Measurements from ENCODE around the gene HOXD1.
A peak's percentile ranks its signal among the peaks of the same experiment; 100 is the strongest.

The HOXD1 gene

DNA sequence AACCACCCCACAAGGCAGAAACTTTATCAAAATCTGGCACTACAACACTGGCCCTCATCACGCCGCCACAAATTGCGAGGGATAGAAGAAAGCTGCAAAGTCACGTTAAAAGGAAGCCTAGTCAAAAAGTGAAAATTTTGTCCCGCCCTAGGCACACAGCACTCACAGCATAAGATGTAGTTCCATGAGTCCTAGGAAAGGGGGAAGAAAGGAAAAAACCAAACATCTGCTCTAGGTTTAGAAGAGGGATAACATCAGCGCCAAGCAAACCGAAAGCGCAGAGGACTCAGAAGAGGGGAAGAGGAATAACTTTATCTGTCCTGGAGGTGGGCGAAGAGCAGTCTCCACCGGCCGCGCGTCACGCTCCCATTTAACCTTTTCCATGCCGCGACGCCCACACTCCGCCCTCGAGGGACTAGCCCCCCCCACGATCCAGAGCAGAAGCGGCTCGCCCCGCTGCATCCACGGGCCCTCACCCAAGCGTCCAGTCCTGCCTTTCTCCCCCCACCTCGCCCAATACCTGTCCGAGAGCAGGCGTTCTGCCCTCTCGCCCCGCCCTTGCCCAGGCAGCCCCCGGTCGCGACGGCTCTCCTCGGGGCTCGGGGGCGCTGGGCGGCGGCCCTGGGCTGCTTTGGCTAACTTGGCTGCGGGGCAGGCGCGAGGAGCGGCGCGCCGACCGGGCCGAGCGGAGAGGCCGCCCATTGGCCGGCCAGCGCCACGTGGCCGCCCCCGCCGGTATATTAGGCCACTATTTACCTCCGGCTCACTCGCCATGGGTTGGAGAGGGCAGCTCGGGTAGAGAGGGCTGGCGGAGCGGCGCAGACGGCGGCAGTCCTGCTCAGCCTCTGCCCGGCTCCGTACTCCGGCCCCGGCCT lies at the start of gene HOXD1:
Gene HOXD1 (plus strand): TSS at position 770 of the 875 bp plus-strand sequence. CDS start 134 bp downstream, outside the sequence.
- no peak for DNase-seq
- TF ChIP-seq GATA1 (IDR thresholded peaks at IDR 0.05; ENCODE audit: low read depth, low read length) (no peak), POLR2A (IDR thresholded peaks at IDR 0.05; ENCODE audit: low read length) (no peak)

GRCh38 chr2:176138923-176139660 lies 49.4 kb upstream of the HOXD1 start:
- TF ChIP-seq POLR2A (IDR thresholded peaks at IDR 0.05; ENCODE audit: low read length) (no peak), GATA1 (IDR thresholded peaks at IDR 0.05; ENCODE audit: low read depth, low read length) (no peak)
- DNase-seq: no peak

GRCh38 chr2:176139661-176140512 lies 48.6 kb upstream of the HOXD1 start:
- DNase-seq: no peak

DNA sequence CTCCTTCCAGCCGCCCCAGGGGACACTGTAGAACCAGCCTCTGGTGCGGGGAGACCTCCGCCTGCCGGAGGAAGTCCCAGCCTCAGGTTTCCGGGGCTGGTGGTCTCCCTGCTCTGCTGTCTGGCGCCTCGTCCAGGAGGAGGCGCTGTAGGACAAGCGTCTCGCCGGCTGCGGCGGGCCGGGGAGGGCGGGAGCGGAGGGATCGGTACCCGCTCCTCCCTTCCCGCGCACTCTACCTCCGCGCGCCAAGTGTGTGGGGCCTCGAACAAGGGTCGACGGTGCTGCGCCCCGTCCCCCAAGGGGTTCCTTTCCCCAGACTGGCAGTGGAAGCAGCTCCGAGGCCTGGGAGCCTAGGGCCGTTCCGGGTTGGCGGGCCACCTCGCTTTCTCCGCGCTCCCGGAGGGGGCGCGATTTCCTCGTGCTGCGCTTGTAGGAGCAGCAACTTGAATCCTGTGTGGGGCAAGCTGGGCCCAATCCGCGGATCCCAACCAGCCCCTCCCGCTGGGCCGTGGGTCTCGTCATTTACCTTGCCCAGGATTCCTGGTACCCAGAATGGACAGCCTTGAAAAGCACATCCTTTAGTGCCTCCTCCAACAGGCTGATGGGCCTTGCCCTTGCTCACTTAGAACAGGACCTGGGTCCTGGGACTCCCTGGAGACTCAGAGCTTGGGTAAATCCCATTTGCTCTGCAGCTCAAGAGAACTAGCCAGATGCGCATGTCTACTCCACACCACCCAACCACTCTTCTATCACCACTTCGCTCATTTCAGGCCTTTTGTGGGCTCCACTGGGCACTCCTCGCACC lies 47.8 kb upstream of the HOXD1 start:
- DNase-seq: peak; percentile 76 to 84
- TF ChIP-seq GATA1 (IDR thresholded peaks at IDR 0.05; ENCODE audit: low read depth, low read length) (no peak), POLR2A (IDR thresholded peaks at IDR 0.05; ENCODE audit: low read length) (no peak)

More at GRCh38 chr2:176139661-176140512, 48.6 kb upstream of the HOXD1 start:
- TF ChIP-seq POLR2A (IDR thresholded peaks at IDR 0.05; ENCODE audit: low read length) (no peak), GATA1 (IDR thresholded peaks at IDR 0.05; ENCODE audit: low read depth, low read length) (no peak)

DNA sequence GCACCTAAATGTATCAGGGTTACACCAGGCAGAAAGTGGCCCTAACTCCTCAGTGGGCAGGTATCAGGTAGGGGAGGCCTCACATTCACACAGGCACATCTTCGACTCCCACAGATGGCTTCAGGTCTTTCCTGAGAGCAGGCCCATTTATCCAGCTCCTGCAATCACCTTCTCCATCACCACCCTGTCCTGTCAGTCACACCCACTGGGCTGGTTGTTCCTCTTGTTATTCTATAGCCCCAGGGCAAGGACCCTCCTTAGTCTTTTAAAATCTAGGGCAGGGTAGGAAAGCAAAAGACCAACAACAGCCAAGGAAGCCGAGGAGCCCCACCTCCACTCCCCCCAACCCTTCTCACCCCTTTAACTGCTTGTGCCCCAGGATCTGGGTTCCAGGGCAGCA lies 46.2 kb upstream of the HOXD1 start:
- TF ChIP-seq POLR2A (IDR thresholded peaks at IDR 0.05; ENCODE audit: low read length) (no peak), GATA1 (IDR thresholded peaks at IDR 0.05; ENCODE audit: low read depth, low read length) (no peak)

DNA sequence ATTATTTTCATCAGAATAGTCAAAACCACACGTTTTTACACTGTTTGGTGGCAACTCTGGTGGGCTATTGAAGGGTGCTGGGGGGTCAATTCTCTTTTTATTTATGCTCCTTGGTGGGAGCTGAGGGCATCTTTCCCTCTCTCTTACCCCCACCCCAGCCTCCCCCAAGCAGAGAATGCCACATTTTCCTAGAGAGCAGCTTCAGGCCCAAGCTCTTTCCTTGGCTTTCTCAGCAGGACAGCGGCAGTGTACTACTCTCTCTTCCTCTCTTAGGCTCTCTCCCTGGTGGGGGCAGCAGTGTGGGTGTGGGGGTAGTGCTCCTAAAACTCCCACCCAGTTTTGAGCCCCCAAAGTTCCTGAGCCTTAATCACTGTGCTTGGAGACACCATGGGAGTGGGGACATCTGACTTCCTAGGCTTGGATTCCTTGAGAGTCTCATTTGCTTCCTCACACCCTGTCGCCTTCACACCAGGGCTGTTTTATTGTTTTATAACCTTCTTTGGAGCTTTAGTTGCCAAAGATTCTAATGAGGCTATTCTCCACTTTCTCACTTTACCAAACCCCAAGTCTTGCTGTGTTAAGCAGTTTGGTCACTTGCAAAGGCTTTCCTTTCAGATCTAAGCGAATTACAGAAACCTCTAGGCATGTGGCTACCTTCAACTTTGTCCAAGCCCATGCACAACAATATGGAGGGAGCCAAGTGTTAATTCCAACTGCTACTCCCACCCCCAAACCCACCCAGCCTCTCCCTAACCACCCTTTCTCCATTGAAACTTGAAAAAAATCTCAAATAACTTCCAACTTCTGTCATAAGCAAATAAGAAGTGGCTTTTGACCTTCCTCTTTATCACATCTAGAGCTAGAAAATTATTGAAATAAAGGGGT lies 43.1 kb upstream of the HOXD1 start:
- DNase-seq: no peak
- TF ChIP-seq POLR2A (IDR thresholded peaks at IDR 0.05; ENCODE audit: low read length) (no peak), GATA1 (IDR thresholded peaks at IDR 0.05; ENCODE audit: low read depth, low read length) (no peak)

More for the DNA sequence above, 46.2 kb upstream of the HOXD1 start:
- no peak for DNase-seq

DNA sequence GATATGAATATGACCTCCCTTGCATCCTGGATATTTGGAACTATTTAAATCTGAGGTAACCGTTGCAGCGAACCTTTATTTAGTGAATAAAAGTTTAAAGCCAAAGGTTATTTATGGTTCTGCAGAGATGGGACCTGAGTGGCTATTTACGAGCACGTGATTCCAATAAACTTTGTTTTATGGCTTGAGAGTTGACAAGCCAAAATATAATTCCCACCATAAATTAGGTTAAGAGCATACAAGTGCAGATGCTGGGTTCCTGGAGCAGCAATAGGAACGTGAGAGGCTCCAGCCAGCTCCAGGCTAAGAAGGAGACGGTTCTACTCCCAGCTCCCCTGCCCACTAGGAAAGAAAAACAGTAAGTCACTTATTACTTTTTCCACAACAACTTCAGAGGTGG lies 42.4 kb upstream of the HOXD1 start:
- TF ChIP-seq POLR2A (IDR thresholded peaks at IDR 0.05; ENCODE audit: low read length) (no peak), GATA1 (IDR thresholded peaks at IDR 0.05; ENCODE audit: low read depth, low read length) (no peak)
- DNase-seq: no peak

DNA sequence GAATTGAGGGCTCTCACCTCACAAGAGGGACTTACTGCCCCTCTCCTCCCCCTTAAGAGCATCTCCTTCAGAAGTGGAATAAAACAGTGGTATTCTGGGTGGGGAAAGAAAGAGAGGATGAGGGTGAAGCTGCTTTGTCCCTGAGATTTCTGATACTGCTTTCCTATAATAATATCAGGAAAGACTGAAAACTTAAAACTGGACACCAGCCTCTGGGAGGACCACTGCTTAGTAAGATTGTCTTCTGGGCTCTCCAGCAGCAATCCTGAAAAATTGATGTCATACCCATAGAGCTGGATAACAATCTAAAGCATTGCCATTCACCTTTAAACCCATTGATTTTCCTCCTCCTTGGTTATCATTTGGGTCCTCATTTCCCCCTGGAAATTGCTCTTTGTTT lies 41.8 kb upstream of the HOXD1 start:
- no peak for TF ChIP-seq POLR2A (IDR thresholded peaks at IDR 0.05; ENCODE audit: low read length)
- TF ChIP-seq GATA1 (IDR thresholded peaks at IDR 0.05; ENCODE audit: low read depth, low read length): no peak
- no peak for DNase-seq

- TF ChIP-seq GATA1 (IDR thresholded peaks at IDR 0.05; ENCODE audit: low read depth, low read length) (no peak), POLR2A (IDR thresholded peaks at IDR 0.05; ENCODE audit: low read length) (no peak)
Measured at GRCh38 chr2:176147210-176147799, 41.2 kb upstream of the HOXD1 start.

DNA sequence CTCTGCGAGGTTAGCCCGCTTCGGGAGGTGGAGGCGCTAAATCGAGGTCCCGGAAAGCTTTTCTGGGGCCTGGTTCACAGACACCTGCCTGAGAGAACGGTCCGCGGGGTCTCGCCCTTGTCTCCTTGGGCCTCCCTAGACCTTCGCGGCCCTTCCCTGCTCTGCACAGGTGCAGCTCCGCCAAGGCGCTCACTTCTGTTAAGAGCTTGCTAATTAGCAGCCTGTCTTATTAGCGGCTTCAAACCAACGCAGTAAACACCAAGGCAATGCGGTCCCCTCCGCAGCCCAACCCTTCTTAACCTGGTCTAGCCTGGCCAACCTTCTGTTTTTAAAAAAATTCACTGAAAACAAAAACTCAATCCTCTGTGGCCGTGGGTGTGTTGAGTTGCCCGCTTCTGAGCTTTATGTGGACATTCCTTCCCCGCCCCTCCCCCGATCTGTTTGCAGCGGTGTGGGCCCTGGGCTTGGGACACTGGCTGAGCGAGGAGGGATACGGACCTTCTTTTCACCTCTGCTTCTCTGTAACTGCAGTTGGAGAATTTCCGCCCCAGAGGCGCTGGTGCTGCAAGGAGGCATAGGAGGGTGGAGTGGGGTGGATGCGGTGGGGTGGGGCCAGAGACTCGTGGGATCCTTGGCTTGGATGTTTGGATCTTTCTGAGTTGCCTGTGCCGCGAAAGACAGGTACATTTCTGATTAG lies 40.5 kb upstream of the HOXD1 start:
- no peak for TF ChIP-seq POLR2A (IDR thresholded peaks at IDR 0.05; ENCODE audit: low read length)
- TF ChIP-seq GATA1 (IDR thresholded peaks at IDR 0.05; ENCODE audit: low read depth, low read length): no peak
- no peak for DNase-seq

More at GRCh38 chr2:176147210-176147799, 41.2 kb upstream of the HOXD1 start:
- no peak for DNase-seq

Data from erythroblast (primary cell).